HS-5 (cell line): Measurements from ENCODE around the gene APOA5.
"Not testable (repeated sequence)": the region's sequence is repeated elsewhere in the genome, so short reads cannot be mapped to it uniquely, and the experiment has no call there.

Source experiments
- DNase-seq: peaks from one replicate; pipeline ENCODE4 v3.0.0-alpha.2; 2012; ENCODE audit warnings: low read depth

Gene APOA5, protein sequence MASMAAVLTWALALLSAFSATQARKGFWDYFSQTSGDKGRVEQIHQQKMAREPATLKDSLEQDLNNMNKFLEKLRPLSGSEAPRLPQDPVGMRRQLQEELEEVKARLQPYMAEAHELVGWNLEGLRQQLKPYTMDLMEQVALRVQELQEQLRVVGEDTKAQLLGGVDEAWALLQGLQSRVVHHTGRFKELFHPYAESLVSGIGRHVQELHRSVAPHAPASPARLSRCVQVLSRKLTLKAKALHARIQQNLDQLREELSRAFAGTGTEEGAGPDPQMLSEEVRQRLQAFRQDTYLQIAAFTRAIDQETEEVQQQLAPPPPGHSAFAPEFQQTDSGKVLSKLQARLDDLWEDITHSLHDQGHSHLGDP

DNA sequence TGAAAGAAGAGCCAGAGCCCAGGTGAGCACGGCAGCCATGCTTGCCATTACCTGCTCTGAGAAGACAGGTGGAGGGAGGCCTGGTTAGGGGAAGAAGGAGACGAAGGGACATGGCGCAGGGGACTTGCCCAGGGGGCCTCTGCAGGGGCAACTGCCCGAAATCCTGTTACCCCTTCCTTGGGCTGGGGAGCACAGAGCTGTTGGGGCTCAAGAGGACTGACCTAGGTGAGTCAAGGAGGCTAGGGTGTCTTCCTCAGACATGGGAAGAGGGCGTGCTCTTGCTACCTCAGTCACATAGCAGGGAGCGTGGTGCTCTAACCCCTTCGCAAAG lies at the start of gene APOA5:
Gene APOA5 (minus strand): TSS at position 67 of the 331 bp plus-strand sequence. CDS start 19 bp downstream, at position 48.
- no peak for DNase-seq

DNA sequence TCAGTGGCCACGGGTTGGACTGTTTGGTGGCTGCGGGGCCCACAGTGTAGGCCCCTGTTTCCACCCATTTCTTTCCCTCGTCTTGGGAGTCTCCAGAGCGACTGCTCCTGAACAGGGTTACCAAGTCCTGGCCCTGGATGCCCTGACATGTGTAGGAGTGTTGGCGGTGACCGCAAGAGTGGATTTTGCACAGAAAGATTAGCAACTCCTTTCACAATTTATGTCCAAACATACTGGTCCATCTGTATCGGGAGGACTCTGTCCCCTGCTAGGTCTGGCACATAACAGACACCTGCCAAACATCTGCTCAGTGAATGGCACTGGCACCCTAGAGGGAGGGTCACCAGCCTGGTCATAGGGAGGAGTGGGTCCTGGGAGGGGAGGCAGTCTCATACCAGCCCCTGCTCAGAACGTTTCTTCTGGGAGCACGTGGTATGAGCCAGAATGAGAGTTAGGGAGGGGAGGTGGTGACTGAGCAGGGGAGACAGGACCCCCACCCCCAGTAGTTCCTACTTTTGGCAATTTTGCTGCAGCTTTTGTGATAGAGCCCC lies 49.1 kb upstream of the APOA5 start:
- DNase-seq = no peak

DNA sequence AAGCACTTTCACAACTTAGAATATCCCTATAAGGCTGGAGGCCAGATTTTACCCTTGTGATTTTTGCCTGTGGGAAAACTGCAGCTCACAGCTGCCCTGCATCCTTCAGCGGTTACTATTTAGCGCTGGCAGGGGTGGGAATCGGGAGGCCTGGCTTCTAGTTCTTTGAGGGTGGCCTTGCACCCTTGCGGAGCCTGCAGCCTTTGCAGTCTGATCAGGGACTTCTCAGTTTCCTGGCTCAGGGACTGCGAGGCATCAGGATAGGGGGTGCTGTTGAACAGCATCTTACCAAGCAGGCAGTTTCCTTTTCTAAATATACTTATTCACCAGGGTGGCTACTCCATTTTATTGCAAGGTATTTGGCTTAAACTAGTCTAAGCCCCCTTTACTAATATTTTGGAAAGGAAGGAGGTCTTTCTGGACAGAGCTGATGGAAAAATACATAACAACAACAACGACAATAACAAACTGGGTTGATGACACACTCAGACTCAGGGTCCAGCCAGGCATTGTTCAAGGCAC lies 48.6 kb upstream of the APOA5 start:
- no peak for DNase-seq

DNA sequence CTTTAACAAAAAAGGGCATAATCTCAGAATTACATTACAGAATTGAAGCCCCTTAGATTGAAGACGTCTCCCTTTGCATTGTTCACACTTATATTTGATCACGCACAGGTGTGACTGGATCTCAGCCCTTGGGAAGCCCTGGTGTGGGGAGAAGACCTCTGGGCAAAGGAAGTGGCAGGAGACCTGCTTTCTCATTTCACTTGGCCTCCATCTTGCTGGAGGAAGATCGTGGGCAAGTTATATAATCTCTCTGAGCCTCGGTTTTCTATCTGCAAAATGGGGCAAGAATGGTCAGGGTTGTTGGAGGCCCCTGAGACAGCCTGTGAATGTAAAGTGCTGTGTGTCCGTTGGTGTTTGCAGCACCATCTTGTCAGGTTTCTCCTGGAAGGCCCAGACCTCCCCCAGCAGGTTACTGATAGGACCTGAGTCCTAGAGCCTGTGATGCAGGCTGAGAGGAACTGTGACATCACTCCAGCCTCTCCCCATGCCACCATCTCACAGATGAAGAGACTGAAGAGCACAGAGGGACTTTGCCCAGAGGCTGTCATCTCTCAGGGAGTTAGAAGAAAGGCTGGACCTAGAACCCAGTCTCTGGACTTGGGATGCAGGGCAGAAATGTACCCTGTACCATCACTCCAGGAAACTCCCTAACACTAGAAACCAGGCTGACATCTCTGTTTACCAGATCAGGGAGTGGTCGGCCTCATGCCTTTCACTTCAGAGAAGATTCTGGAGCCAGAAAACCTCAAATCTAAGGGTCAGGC lies 46.8 kb upstream of the APOA5 start:
- no peak for DNase-seq

DNA sequence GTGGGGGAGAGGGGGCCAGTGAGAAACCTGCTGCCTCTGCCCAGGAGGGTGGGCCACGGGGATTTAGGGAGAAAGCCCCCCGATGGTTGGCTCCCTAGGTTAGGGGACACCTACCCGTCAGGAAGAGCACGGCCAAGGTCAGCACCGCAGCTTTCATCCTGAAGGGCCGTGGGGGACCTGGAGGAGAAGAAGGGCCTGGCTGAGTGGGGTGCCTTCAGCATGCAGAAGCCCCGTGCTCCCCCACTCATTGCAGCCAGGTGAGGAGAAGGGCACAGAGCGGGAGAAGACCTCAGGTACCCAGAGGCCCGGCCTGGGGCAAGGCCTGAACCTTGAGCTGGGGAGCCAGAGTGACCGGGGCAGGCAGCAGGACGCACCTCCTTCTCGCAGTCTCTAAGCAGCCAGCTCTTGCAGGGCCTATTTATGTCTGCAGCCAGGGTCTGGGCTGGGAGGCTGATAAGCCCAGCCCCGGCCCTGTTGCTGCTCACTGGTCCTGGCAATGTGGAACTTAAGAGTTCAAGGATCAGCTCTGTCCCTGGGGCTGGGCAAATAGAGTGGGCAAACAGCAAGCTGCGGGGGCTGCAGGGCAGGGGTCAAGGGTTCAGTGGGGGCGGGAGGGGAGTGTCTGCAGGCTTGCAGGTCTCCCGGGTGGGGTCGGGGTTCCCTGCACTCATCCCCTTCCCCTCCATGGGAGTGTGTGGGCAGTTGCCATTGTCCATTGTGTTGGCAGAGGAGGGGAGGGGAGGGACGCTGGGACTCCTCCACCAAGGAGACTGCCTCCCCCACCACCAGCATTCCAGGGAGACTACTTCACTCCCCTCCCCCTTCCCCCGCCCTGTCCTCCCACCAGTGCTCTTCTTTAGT lies 45.8 kb upstream of the APOA5 start, which contains the start of gene APOA1:
Gene APOA1 (minus strand): TSS at position 392 of the 861 bp plus-strand sequence. CDS start 235 bp downstream, at position 157.
- no peak for DNase-seq

DNA sequence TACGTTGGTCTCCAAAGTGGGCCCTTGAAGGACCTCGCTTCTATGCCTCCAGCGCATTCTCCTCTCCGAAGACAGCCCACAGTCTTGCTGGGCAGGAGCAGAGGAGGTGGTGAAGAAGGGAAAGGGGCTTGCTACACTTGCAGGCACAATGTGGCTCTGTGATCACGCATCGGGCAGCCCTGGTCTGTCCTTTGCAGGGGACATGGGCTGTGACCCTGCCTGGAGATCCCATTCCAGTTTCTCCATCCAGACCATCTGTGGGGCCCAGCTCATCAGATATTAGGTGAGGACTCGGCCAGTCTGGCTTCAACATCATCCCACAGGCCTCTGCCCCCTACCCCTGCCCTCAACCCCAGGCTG lies 44.9 kb upstream of the APOA5 start:
- DNase-seq = no peak

DNA sequence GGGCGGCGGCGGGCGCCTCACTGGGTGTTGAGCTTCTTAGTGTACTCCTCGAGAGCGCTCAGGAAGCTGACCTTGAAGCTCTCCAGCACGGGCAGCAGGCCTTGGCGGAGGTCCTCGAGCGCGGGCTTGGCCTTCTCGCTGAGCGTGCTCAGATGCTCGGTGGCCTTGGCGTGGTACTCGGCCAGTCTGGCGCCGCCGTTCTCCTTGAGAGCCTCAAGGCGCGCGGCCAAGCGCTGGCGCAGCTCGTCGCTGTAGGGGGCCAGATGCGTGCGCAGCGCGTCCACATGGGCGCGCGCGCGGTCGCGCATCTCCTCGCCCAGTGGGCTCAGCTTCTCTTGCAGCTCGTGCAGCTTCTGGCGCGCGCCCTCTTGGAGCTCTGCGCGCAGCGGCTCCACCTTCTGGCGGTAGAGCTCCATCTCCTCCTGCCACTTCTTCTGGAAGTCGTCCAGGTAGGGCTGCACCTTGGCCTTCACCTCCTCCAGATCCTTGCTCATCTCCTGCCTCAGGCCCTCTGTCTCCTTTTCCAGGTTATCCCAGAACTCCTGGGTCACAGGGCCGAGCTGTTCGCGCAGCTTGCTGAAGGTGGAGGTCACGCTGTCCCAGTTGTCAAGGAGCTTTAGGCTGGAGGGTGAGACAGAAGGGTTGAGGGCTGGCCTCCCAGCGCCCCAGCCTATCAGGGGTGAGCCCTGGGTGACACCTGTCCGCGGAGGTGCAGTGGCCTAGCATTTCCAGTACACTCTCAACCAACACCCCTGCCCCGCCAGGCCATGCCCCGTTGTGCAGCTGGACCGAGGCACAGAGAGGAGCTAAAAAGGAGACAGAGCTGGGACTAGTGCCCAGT lies 44.3 kb upstream of the APOA5 start:
- DNase-seq = peak; percentile 62

DNA sequence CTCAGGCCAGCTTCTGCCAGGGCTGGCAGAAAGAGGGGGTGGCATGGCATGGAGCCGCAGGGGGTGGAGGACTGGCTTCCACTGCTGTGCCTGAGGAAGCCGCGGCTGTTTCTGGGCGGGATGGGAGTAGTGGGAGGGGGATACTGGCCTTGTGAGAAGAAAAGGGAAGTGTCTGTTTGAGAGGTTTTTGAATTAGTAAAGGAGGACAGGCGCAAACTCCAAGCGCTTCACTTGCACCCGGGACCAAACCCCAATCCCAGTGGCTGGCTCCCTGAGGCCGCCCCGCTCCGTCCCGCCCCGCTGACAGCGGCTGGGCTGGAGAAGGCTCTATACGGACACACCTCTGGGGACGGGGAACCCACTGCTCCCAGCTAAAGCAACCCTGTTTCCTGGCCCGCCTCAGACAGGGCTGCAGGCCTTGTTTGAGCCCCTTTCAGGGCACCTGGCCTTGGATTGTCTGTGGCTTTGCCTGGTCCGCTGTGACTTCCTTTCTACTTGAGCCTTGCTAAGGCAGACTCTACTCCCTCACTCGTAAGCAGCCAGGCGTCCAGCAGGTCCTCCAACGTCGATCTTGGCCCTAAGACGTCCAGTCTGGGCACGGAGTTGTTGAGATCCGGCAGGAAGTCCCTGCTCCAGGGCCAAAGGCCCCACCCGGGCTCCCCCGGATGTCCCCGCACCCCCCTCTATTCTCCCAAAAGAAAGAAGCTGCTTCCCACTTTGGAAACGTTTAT lies 43.5 kb upstream of the APOA5 start:
- no peak for DNase-seq

DNA sequence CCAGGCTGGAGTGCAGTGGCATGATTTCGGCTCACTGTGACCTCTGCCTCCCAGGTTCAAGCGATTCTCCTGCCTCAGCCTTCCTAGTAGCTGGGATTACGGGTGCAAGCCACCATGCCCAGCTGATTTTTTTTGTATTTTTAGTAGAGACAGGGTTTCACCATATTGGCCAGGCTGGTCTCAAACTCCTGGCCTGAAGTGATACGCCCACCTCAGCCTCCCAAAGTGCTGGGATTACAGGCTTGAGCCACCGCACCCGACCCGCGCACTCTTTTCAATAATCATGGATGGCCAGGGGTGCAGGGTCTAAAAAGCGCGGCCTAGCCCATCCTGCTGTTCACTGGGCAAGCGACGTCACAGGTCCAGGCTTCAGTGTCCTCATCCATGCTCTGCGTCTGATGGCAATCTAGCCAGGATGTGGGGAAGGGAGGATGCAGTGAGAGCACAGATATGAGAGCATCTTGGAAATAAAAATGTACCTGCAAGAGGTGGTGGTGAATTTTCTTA lies 42.9 kb upstream of the APOA5 start:
- not testable (repeated sequence) for DNase-seq

DNA sequence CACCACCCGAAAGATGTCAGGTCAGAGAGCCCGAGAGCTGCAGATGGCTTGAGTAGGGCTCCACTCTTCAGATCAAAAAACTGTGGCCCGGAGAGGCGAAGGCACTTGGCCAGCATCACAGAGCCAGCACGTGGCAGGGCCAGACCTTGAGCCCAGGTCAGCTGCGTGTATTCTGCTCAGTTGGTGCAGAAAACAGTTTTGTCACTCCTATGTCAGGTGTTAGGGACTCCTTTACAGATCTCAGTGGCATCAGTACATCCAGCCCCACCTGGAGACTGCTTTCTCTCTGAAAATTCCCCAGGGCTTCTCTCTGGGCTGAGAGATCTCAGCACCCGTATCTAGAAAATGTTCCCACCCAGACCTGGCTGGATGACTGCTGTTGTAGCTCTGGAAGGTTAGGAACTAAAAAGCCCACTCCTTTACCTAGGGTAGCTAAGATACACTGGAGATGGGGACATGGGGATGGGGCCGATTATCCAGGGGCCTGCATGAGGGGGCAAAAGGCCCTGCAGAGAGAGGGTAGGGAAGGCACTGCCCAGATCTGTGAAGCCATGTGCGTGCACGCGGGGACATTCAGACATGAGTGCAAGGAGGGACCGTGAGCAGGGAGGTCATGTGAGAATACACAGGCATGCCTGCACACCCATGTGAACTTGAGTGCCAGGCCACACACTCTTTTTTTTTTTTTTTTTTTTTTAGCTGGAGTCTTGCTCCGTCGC lies 42.3 kb upstream of the APOA5 start:
- no peak for DNase-seq

DNA sequence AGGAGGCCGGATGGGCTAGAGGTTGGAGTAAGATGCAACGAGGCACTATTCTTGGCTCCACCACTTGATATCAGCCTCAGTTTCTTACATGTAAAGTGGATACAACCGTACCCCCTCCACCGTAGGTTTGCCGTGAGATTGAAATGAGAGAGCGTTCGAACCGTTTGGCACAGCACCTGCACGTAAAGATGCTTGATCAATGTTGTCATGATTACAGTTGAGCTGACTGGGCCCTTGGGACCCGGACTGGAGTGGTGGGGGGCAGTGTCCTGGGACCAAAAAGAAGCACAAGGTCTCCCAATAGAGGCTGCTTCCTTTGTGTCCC lies 41.8 kb upstream of the APOA5 start:
- no peak for DNase-seq

DNA sequence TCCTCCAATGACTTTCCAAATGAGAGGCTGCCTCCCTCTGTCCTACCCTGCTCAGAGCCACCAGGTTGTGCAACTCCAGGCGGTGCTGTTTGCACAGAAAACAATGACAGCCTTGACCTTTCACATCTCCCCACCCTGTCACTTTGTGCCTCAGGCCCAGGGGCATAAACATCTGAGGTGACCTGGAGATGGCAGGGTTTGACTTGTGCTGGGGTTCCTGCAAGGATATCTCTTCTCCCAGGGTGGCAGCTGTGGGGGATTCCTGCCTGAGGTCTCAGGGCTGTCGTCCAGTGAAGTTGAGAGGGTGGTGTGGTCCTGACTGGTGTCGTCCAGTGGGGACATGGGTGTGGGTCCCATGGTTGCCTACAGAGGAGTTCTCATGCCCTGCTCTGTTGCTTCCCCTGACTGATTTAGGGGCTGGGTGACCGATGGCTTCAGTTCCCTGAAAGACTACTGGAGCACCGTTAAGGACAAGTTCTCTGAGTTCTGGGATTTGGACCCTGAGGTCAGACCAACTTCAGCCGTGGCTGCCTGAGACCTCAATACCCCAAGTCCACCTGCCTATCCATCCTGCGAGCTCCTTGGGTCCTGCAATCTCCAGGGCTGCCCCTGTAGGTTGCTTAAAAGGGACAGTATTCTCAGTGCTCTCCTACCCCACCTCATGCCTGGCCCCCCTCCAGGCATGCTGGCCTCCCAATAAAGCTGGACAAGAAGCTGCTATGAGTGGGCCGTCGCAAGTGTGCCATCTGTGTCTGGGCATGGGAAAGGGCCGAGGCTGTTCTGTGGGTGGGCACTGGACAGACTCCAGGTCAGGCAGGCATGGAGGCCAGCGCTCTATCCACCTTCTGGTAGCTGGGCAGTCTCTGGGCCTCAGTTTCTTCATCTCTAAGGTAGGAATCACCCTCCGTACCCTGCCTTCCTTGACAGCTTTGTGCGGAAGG lies 40.9 kb upstream of the APOA5 start:
- DNase-seq = no peak

DNA sequence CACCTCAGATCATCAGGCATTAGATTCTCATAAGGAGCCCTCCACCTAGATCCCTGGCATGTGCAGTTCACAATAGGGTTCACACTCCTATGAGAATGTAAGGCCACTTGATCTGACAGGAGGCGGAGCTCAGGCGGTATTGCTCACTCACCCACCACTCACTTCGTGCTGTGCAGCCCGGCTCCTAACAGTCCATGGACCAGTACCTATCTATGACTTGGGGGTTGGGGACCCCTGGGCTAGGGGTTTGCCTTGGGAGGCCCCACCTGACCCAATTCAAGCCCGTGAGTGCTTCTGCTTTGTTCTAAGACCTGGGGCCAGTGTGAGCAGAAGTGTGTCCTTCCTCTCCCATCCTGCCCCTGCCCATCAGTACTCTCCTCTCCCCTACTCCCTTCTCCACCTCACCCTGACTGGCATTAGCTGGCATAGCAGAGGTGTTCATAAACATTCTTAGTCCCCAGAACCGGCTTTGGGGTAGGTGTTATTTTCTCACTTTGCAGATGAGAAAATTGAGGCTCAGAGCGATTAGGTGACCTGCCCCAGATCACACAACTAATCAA lies 40.2 kb upstream of the APOA5 start:
- DNase-seq = no peak

DNA sequence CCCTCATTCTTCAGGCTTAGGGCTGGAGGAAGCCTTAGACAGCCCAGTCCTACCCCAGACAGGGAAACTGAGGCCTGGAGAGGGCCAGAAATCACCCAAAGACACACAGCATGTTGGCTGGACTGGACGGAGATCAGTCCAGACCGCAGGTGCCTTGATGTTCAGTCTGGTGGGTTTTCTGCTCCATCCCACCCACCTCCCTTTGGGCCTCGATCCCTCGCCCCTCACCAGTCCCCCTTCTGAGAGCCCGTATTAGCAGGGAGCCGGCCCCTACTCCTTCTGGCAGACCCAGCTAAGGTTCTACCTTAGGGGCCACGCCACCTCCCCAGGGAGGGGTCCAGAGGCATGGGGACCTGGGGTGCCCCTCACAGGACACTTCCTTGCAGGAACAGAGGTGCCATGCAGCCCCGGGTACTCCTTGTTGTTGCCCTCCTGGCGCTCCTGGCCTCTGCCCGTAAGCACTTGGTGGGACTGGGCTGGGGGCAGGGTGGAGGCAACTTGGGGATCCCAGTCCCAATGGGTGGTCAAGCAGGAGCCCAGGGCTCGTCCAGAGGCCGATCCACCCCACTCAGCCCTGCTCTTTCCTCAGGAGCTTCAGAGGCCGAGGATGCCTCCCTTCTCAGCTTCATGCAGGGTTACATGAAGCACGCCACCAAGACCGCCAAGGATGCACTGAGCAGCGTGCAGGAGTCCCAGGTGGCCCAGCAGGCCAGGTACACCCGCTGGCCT lies 38.7 kb upstream of the APOA5 start:
- DNase-seq = no peak

DNA sequence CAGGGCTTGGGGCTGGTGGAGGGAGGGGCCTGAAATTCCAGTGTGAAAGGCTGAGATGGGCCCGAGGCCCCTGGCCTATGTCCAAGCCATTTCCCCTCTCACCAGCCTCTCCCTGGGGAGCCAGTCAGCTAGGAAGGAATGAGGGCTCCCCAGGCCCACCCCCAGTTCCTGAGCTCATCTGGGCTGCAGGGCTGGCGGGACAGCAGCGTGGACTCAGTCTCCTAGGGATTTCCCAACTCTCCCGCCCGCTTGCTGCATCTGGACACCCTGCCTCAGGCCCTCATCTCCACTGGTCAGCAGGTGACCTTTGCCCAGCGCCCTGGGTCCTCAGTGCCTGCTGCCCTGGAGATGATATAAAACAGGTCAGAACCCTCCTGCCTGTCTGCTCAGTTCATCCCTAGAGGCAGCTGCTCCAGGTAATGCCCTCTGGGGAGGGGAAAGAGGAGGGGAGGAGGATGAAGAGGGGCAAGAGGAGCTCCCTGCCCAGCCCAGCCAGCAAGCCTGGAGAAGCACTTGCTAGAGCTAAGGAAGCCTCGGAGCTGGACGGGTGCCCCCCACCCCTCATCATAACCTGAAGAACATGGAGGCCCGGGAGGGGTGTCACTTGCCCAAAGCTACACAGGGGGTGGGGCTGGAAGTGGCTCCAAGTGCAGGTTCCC lies 38.0 kb upstream of the APOA5 start, which contains the start of gene APOC3:
Gene APOC3 (plus strand): TSS at position 383 of the 659 bp plus-strand sequence. CDS start 676 bp downstream, outside the sequence.
- DNase-seq = no peak

DNA sequence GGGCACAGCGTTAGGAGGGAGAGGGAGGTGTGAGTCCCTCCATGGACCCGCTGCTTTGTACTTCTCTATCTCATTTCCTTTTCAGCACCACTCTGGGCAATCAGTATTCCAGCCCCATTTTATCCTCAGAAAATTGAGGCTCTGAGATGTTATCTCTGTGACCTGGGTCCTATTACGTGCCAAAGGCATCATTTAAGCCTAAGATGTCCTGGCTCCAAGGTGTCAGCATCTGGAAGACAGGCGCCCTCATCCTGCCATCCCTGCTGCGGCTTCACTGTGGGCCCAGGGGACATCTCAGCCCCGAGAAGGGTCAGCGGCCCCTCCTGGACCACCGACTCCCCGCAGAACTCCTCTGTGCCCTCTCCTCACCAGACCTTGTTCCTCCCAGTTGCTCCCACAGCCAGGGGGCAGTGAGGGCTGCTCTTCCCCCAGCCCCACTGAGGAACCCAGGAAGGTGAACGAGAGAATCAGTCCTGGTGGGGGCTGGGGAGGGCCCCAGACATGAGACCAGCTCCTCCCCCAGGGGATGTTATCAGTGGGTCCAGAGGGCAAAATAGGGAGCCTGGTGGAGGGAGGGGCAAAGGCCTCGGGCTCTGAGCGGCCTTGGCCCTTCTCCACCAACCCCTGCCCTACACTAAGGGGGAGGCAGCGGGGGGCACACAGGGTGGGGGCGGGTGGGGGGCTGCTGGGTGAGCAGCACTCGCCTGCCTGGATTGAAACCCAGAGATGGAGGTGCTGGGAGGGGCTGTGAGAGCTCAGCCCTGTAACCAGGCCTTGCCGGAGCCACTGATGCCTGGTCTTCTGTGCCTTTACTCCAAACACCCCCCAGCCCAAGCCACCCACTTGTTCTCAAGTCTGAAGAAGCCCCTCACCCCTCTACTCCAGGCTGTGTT lies 37.2 kb upstream of the APOA5 start:
- DNase-seq = no peak
